Ureter (tissue), 1 donor: ENCODE data around the gene CTNNA3. TPM values are rescaled to one million over a fixed set of nuclear protein-coding genes. Genes with fewer than 3 reads are reported as not detected.

Experiments
- DNase-seq: peaks from one replicate; pipeline ENCODE4 v3.0.0-alpha.2; 2020; ENCODE audit warnings: low spot score
- total RNA-seq: library from RNA; stranded (reverse); gene quantifications from one replicate; pipeline ENCODE4 v1.2.4, GENCODE V29; 2023
- donor health status: DM: yes; HTN: yes; CAD: no.

Gene CTNNA3
- total RNA-seq, 1 donor from 2014 or later: 1.1 TPM

DNA sequence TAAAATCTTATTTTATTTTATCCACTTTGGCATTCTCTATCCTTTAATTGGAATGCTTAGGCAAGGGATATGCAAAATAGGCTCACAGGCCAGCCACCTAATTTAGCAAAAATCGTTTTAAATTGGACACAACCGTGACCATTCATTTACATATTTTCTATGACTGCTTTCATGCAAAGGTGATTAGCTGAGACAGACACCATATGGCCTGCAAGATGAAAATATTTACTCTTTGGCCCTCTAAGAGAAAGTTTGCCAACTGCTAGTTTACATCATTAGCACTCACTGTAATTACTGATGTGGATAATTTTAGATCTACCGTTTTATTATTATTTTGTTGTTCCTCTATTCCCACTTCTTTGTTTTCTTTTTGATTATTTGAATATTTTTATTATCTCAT is 1145.6 kb downstream of the CTNNA3 start:
- DNase-seq: no peak

DNA sequence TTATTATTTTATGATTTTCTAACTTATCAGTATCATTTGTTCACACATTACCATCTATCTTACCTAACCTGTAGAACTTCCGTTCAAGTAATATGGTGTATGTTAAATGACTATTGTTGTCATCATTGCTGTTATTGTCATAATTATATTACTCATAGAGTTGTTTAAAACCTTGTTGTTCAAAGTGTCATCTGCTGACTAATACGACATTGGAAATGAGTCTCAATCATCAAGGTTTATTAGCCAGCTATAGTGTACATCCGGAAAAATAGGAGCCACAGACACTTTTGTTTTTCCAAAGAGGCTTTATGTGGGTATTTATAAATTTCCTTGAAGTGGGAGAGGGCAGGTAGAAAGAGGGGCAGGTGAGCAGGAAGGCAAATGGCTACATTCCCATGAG is 1157.1 kb downstream of the CTNNA3 start:
- DNase-seq: no peak

DNA sequence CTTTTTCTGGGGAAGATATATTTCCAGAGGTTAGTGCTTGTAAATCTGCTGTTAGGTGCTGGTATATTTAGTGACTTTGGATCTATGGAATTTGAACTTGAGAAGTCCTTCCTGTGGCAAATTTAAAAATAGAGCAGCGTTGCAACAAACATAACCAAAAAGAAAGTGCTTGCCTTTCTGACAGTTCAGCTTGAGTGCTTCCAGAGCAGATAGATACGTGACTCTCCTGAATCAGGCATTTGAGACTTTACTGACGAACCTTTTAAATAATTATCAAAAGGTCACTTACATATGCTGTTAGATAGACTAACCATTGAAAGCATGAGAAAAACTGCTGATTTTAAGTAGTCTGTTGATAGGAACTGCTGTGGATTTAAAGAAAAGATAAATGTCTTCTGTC is 1157.6 kb downstream of the CTNNA3 start:
- no peak for DNase-seq

DNA sequence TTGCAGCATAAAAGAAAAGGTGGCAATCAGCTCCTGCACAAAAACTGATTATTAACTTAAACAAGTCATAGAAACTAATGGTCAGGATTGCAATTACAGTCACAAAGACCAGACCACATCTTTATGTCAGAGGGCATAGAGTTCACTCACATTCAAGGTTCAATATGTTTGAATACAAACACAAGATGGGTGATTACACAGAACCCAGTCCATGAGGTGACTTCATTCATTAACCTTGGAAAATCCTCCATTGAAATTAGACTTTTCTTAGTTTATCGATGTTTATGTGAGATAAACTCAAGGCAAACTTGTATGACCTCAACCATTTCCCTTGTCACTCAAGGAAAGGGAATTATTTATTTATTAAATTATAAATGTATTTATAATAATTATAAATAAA is 1158.8 kb downstream of the CTNNA3 start:
- DNase-seq: no peak

- no peak for DNase-seq
Observed at GRCh38 chr10:66535439-66535838, 1160.6 kb downstream of the CTNNA3 start.

- DNase-seq: no peak
Observed at GRCh38 chr10:66534866-66535265, 1161.1 kb downstream of the CTNNA3 start.

GRCh38 chr10:66521506-66521905 is 1174.5 kb downstream of the CTNNA3 start:
- no peak for DNase-seq

GRCh38 chr10:66519616-66520015 is 1176.4 kb downstream of the CTNNA3 start:
- DNase-seq: no peak

DNA sequence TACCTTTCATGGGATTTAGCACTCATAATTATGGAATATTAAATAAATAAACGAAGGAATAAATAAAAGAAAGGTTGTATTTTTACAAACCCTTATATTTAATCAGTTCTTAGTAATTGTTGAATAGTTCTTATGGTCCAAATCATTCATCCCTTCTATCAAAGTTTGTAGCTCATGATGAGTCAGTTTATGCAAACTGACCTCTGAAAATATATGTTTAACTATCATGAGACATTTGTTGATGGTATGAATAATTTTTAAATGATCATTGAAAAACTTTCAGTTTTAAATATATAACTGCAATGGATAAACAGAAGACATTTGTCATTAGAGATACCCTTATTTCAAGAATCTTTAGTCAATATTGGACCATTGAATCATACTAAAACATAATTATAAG is 1181.3 kb downstream of the CTNNA3 start:
- no peak for DNase-seq

DNA sequence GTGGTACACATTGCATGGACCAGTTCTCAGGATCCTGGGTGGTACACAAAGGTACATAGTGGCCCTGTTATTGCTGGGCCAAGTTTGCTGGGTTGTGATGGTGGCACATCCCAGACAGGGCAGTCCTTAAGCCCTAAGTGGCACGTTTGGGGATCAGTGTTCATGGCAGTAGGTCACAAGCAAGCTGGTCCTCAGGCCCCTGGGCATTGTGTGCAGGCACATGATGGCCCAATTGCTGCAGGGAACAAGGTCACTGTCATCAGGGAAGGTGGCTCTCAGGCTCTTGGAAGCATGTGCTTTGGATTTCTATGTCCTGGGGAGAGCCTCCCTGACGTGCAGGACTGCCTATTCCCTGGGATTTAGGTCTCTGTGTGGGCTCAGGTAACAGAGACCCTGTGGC is 1182.5 kb downstream of the CTNNA3 start:
- no peak for DNase-seq

- DNase-seq: no peak
Observed at GRCh38 chr10:66505003-66505657, 1190.9 kb downstream of the CTNNA3 start.

GRCh38 chr10:66501356-66501755 is 1194.6 kb downstream of the CTNNA3 start:
- DNase-seq: no peak

- no peak for DNase-seq
Observed at GRCh38 chr10:66483966-66484365, 1212.0 kb downstream of the CTNNA3 start.

- no peak for DNase-seq
Observed at GRCh38 chr10:66472156-66472555, 1223.8 kb downstream of the CTNNA3 start.

- no peak for DNase-seq
Observed at GRCh38 chr10:66467042-66467441, 1229.0 kb downstream of the CTNNA3 start.

DNA sequence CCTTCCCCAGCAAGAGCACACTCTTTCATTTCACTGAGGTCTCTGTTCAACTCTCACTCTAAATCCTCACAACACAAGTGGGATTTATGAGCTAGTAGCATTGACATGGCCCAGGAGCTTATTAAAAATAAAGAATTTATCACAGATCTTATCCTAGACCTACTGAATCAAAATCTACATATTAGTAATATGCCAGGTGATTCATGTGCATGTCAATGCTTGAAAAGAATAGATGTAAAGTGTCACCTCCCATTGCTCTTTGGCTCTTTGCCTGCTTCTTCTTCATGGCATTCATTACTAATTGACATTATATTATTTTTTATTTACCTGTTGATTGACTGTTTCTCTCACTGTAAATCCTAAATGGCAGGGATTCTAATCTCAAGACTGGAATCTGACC is 1229.4 kb downstream of the CTNNA3 start:
- DNase-seq: no peak

DNA sequence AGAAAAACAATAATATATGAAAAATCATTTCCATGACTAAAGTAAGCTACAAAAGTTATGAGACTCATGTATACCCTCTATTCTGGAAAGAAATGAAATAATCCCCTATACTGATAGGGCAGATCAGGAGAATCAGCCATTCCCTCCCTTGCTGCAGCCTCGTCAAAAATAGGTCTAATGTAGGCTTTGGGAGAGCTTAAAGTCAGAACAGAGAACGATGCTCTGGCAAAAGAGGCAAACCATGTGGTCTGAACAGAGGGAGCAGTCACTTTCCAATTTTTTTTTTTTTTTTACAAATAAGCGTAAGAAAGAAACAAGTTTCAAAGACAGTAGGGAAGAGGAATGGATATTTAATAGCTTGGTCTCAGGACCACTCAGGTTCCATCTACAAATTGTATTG is 1232.4 kb downstream of the CTNNA3 start:
- no peak for DNase-seq

DNA sequence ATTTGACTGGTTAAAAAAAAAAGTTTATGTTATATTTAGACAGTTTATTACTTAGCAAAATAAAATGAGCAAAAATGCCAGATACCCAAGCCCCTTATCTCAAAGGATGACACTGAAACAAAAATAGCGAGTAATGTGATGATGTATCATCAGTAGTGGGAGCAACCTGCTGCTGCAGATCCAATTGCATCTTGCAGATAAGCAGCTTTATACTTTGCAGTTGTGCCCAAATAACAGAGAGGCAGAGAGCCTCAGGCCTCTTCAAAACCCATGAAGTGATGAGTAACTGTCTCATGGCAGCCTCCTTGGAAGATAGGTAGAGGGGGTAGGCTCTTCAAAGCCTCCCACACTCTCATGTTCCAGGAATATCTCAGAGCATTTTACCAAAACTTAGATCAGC is 1238.4 kb downstream of the CTNNA3 start:
- DNase-seq: no peak

GRCh38 chr10:66455304-66455703 is 1240.7 kb downstream of the CTNNA3 start:
- no peak for DNase-seq

- no peak for DNase-seq
Observed at GRCh38 chr10:66440568-66440967, 1255.4 kb downstream of the CTNNA3 start.

DNA sequence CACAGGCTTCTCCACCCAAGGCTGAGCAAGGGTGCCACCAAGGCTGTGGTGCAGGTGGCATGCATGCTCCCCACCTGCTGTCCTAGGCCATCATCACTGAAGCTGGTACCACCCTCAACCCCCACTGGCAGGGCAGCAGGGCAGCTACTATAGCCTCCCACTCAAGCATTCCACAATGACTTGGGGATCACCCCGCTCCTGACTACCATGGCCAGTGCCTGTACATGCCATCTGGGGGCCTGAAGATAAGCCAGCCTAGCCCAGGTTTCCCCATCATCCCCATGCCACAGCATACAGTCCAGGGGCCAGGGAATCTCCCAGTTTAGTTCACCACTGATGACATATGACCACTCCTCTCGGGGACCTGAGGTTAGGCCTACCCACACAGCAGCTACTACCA is 1281.1 kb downstream of the CTNNA3 start:
- no peak for DNase-seq

GRCh38 chr10:66405566-66405965 is 1290.4 kb downstream of the CTNNA3 start:
- DNase-seq: no peak

- no peak for DNase-seq
Observed at GRCh38 chr10:66398669-66399068, 1297.3 kb downstream of the CTNNA3 start.

DNA sequence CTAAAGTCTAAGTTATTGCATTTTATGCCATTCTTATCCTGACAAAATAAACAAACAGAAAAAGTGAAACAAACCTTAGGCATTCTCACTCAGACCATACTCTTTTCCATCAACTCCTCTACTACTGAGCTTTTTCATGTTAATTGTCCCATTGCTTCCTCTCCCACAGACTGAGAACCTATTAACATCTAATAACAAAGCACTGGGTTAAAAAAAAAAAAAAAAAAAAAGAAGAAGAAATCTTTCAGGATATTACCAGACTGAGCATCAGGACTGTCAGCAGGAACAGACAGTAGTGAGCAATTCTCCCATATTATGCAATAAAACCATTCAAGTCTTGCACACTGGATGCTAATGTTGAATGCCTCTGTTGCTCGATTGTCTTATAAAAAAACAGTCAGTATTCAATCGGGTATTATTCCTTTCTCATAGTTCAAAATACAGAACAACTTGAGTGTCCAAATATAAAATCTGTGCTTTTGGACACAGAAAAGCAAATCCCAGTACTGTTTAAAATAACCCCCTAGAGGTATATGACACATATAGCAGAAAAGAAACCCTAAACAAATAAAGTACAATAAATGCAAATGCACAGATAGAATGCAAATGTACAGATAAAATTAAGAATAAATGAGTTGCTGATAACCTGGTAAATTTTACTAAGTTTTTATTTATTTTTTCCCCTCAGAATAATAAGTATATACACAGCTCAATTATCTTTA is 1301.5 kb downstream of the CTNNA3 start:
- DNase-seq: no peak
